ENCODE data around the gene AMOTL1. TPM values are rescaled to one million over a fixed set of nuclear protein-coding genes. Genes with fewer than 3 reads are reported as not detected.
A peak's percentile ranks its signal among the peaks of the same experiment; 100 is the strongest.

The AMOTL1 gene
- polyA plus RNA-seq, 1 experiment, result 43.7 TPM

DNA sequence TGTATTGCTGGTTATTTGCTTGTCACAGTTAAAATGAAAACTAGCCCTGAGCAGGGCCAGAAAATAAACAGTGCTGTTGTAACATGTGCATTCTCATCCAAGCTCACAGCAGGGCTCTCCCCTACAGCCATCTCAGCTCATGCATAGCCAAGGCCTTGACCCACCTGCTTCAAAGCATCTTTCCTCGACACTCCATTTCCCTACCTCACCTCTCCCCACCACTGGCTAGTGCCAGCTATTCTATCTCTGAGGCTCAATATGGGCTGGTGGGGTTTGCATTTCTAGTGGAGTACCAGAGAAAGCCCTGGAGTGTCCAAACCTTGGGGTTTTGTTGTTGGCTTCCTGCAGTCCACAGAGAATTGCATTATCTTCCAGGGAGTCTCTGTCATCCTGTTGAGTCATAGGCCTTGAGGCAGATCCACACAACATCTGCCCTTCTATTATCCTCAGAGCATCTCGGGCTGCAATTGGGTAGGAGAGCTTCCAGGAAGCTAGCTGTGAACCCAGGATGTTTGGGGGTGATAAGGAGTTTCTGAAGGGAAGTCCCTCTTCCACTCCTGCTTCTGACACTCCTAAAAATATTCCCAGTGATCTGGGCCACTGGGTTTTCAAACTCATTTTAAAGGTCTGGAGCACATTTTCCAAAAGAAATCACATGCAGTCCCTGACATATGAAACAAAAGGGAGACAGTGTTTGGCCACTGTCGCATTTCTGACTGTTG lies 36.1 kb upstream of the AMOTL1 start:
- ChIA-PET POLR2A (no interaction called here), CTCF (interaction anchor here (1.1 to 1.5 kb wide), 3 partner anchors 9 to 235 kb away, joined by 3 to 7 read pairs (median 3); no protein-coding TSS in a partner anchor)
- Histone ChIP-seq H3K27ac (ENCODE audit: low read depth, low read length) (peak overlapping the region; percentile 85), H3K9me3 (ENCODE audit: control insufficient read depth, insufficient read depth, low read length) (no peaks in the 10 kb centered on the region), H3K4me3 (ENCODE audit: low read depth, low read length) (no peak overlapping the region), H3K27me3 (ENCODE audit: control insufficient read depth, insufficient read depth, low read length) (no peaks in the 10 kb centered on the region)
- peak; percentile 55 for DNase-seq (ENCODE audit: low read depth, low spot score)
- TF ChIP-seq, protein P1, sequence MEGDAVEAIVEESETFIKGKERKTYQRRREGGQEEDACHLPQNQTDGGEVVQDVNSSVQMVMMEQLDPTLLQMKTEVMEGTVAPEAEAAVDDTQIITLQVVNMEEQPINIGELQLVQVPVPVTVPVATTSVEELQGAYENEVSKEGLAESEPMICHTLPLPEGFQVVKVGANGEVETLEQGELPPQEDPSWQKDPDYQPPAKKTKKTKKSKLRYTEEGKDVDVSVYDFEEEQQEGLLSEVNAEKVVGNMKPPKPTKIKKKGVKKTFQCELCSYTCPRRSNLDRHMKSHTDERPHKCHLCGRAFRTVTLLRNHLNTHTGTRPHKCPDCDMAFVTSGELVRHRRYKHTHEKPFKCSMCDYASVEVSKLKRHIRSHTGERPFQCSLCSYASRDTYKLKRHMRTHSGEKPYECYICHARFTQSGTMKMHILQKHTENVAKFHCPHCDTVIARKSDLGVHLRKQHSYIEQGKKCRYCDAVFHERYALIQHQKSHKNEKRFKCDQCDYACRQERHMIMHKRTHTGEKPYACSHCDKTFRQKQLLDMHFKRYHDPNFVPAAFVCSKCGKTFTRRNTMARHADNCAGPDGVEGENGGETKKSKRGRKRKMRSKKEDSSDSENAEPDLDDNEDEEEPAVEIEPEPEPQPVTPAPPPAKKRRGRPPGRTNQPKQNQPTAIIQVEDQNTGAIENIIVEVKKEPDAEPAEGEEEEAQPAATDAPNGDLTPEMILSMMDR (IDR thresholded peaks at IDR 0.05; ENCODE audit: low read depth, low read length), result no peak

DNA sequence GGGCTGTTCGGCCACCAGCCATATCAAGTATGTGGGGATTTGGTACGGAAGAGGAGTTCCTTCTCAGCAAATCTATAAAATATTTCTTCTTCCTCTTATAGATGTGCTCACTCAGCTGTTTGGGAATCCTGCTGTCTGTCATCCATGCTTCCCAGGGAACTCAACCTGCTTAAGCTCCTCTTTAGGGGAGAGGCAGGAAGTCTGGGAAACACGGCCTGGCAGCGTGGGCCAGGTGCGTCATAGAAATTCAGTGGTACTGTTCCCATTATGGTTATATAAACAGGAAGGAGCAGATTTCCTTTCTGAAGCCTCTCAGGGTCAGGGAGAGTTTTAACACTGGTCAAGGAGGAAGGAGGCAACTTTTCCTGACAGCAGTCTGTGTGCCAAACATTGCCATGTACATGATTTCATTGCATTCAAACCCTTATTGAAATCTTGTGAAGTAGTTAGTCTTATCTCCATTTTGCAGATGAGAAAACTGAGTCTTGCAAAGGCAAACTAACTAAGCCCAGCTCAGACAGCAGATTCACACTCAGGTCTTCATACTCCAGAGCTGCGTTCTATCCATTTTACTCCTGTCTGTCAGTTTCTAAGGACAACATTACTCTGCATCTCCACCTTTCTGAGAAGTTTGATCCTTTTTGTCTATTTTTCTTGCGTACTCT lies 35.4 kb upstream of the AMOTL1 start:
- H3K4me3 ChIP-seq (ENCODE audit: low read depth, low read length), result no peak overlapping the region
- POLR2A ChIA-PET, result no interaction called here
- TF ChIP-seq, protein P1 (IDR thresholded peaks at IDR 0.05; ENCODE audit: low read depth, low read length), result no peak
- peak; percentile 20 for DNase-seq (ENCODE audit: low read depth, low spot score)
- H3K9me3 ChIP-seq (ENCODE audit: control insufficient read depth, insufficient read depth, low read length), result no peaks in the 10 kb centered on the region
- CTCF ChIA-PET, result interaction anchor here (1.1 kb wide), 1 partner anchor 165 kb away, joined by 3 read pairs; no protein-coding TSS in a partner anchor
- no peaks in the 10 kb centered on the region for H3K27me3 ChIP-seq (ENCODE audit: control insufficient read depth, insufficient read depth, low read length)
- H3K27ac ChIP-seq (ENCODE audit: low read depth, low read length), result peak overlapping the region; percentile 85

DNA sequence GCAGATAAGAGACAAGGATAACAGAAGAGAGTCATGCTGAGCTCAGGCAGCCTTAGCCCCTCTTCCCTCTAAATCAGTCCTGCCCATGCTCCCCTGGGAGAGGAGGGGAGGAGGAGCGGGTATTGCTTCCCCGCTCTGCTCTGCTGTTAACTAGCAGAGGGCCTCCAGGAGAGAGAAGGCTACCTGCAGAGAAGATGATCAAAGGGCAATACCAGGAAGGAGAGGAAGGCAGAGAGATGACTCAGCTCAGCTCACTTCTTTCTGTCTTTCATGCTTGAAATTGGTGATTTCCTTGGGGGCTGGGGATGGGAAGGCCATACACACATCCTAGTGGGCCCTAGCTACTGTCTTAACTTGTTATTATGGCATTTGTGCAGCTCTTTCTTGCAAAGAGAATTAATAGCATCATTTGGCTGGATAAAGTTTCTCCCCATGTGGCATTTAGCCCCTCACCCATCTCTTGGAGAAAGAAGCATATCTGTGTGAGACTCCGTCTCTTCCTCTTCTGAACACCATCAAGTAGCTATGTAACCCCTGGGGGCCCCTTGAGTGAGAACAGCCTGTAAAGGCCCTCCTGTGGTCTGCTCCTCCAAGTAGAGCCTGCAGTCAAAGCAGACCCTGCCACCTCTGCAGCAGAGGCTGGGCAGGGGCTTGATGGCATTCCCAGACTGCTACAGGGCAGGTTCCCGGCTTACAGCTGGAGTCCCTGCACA lies 33.4 kb upstream of the AMOTL1 start:
- Histone ChIP-seq H3K27ac (ENCODE audit: low read depth, low read length) (no peak overlapping the region), H3K27me3 (ENCODE audit: control insufficient read depth, insufficient read depth, low read length) (no peaks in the 10 kb centered on the region), H3K9me3 (ENCODE audit: control insufficient read depth, insufficient read depth, low read length) (no peaks in the 10 kb centered on the region), H3K4me3 (ENCODE audit: low read depth, low read length) (no peak overlapping the region)
- no peak for DNase-seq (ENCODE audit: low read depth, low spot score)
- TF ChIP-seq, protein P1 (IDR thresholded peaks at IDR 0.05; ENCODE audit: low read depth, low read length), result no peak
- ChIA-PET POLR2A (interaction anchor here (1.0 kb wide), 1 partner anchor 33 kb away, joined by 3 read pairs; the partner anchor contains the start of gene AMOTL1), CTCF (no interaction called here)

DNA sequence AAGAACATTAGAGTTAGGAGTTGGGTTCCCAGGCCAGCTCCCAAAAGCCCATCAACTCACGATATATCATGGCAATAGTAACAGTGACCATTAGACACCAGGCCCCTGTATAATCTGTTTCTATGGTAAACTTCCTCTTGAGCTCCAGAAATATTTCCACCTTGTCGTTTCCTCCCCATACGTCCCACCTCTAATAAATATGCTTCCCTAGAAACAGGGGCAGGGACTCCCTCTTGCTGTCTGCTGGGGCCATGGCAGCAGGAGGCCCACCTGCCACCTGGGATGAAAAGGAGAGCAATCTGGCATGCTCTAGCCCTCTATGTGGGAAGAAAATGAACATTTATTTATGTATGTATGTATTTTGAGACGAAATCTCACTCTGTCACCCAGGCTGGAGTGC lies 32.2 kb upstream of the AMOTL1 start:
- no peak overlapping the region for H3K27ac ChIP-seq (ENCODE audit: low read depth, low read length)
- TF ChIP-seq, protein P1 (IDR thresholded peaks at IDR 0.05; ENCODE audit: low read depth, low read length), result no peak
- no peaks in the 10 kb centered on the region for H3K27me3 ChIP-seq (ENCODE audit: control insufficient read depth, insufficient read depth, low read length)
- ChIA-PET CTCF (no interaction called here), POLR2A (no interaction called here)
- no peaks in the 10 kb centered on the region for H3K9me3 ChIP-seq (ENCODE audit: control insufficient read depth, insufficient read depth, low read length)
- no peak overlapping the region for H3K4me3 ChIP-seq (ENCODE audit: low read depth, low read length)
- DNase-seq (ENCODE audit: low read depth, low spot score), result no peak

Measured in AG04450 (cell line).